ENCODE results near the gene ATP6AP1. TPM values are rescaled to one million over a fixed set of nuclear protein-coding genes. Genes with fewer than 3 reads are reported as not detected.

ATP6AP1 gene
- total and polyA plus RNA-seq, 9 of the 15 experiments (the other 6 are each of a cell fraction or from before 2014, with no cell fraction given) = 8.3 to 90.5 (median 52.9) TPM

DNA sequence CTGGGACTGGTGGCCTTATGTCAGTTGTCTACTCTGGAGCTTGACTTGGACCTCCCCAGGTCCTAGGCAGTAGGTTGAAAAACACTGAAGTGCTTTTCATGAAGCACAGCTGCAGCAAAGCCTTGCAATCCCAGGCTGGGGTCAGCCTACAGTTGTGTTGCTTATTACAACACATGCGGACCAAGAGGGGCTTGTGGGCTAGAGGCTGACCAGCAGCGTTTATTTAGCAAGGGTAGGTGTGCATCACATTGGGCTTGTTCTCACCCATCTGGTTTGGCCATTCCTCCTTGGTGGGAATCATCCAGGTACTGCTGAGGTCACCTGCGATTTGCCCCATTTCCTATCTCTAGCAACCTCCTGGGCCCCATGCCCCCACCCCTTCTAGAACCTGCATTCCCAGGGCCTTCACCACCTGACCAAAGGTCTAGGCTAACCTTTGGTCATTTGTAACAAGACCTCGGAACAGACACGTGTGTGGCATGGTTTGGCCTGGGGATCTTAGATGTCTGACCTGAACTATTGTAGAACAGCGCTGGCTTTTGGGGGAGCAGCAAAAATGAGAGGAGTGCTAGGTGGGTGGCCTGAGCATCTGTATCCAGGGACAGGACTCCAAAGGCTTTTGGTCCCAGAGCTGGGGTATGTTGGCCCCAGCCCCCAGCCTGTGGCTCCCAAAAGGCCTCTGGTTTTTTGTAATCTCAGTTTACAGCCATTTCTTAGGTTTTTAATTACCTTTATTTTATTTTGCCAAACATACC is 27.3 kb upstream of the ATP6AP1 start (continued):
- TF ChIP-seq, protein P1, sequence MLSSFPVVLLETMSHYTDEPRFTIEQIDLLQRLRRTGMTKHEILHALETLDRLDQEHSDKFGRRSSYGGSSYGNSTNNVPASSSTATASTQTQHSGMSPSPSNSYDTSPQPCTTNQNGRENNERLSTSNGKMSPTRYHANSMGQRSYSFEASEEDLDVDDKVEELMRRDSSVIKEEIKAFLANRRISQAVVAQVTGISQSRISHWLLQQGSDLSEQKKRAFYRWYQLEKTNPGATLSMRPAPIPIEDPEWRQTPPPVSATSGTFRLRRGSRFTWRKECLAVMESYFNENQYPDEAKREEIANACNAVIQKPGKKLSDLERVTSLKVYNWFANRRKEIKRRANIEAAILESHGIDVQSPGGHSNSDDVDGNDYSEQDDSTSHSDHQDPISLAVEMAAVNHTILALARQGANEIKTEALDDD (IDR thresholded peaks at IDR 0.05) = no peak
- TF ChIP-seq PRPF4 (IDR thresholded peaks at IDR 0.05; ENCODE audit: insufficient read depth, low read depth, low read length, poor library complexity, severe bottlenecking) = no peak
- no peak for TF ChIP-seq SRSF3 (IDR thresholded peaks at IDR 0.05; ENCODE audit: insufficient read depth, low read length)
- no peak for TF ChIP-seq FOXJ2 (tag; IDR thresholded peaks at IDR 0.05)
- TF ChIP-seq L3MBTL2 (IDR thresholded peaks at IDR 0.05) = no peak
- TF ChIP-seq JUNB (CRISPR knock-in tag; conservative IDR thresholded peaks at IDR 0.05) = no peak
- TF ChIP-seq SOX6 (IDR thresholded peaks at IDR 0.05) = no peak
- TF ChIP-seq LEF1 (IDR thresholded peaks at IDR 0.05) = no peak
- no peak for TF ChIP-seq ZNF184 (CRISPR knock-in tag; IDR thresholded peaks at IDR 0.05)
- TF ChIP-seq SRF (CRISPR knock-in tag; IDR thresholded peaks at IDR 0.05) = no peak
- no peak for TF ChIP-seq ZNF134 (CRISPR knock-in tag; conservative IDR thresholded peaks at IDR 0.05)
- TF ChIP-seq SMARCA4 (IDR thresholded peaks at IDR 0.05) = no peak
- TF ChIP-seq NFRKB (IDR thresholded peaks at IDR 0.05; ENCODE audit: low read depth) = no peak
- TF ChIP-seq, protein P2, sequence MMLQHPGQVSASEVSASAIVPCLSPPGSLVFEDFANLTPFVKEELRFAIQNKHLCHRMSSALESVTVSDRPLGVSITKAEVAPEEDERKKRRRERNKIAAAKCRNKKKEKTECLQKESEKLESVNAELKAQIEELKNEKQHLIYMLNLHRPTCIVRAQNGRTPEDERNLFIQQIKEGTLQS (IDR thresholded peaks at IDR 0.05) = no peak
- TF ChIP-seq, protein P2 (CRISPR knock-in tag; conservative IDR thresholded peaks at IDR 0.05) = peak; percentile 43; the same call in 1 of the 2 replicates
- TF ChIP-seq EHMT2 (IDR thresholded peaks at IDR 0.05) = no peak
- no peak for TF ChIP-seq ESRRA (IDR thresholded peaks at IDR 0.05; ENCODE audit: borderline replicate concordance, low read depth)
- TF ChIP-seq KDM5B (IDR thresholded peaks at IDR 0.05; ENCODE audit: insufficient replicate concordance, low read depth, low read length) = peak; percentile 94
- TF ChIP-seq, protein P3, sequence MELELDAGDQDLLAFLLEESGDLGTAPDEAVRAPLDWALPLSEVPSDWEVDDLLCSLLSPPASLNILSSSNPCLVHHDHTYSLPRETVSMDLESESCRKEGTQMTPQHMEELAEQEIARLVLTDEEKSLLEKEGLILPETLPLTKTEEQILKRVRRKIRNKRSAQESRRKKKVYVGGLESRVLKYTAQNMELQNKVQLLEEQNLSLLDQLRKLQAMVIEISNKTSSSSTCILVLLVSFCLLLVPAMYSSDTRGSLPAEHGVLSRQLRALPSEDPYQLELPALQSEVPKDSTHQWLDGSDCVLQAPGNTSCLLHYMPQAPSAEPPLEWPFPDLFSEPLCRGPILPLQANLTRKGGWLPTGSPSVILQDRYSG (tag; conservative IDR thresholded peaks at IDR 0.05; ENCODE audit: low read depth) = no peak
- no peak for TF ChIP-seq ZNF347 (CRISPR knock-in tag; IDR thresholded peaks at IDR 0.05; ENCODE audit: low read depth)
- no peak for TF ChIP-seq HNRNPLL (IDR thresholded peaks at IDR 0.05; ENCODE audit: low read depth, low read length, poor library complexity, severe bottlenecking)
- TF ChIP-seq, protein P4, sequence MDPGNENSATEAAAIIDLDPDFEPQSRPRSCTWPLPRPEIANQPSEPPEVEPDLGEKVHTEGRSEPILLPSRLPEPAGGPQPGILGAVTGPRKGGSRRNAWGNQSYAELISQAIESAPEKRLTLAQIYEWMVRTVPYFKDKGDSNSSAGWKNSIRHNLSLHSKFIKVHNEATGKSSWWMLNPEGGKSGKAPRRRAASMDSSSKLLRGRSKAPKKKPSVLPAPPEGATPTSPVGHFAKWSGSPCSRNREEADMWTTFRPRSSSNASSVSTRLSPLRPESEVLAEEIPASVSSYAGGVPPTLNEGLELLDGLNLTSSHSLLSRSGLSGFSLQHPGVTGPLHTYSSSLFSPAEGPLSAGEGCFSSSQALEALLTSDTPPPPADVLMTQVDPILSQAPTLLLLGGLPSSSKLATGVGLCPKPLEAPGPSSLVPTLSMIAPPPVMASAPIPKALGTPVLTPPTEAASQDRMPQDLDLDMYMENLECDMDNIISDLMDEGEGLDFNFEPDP (CRISPR knock-in tag; IDR thresholded peaks at IDR 0.05) = peak; percentile 88; the same call in 1 of the 2 replicates
- TF ChIP-seq ZNF444 (CRISPR knock-in tag; IDR thresholded peaks at IDR 0.05) = no peak
- TF ChIP-seq FOXA3 (CRISPR knock-in tag; conservative IDR thresholded peaks at IDR 0.05 in 1 of 2, IDR thresholded peaks at IDR 0.05 in 1 of 2) = no peak
- TF ChIP-seq ARID2 (IDR thresholded peaks at IDR 0.05) = no peak
- peak; percentile 87 for TF ChIP-seq PML (IDR thresholded peaks at IDR 0.05; ENCODE audit: low read length)
- no peak for TF ChIP-seq SMAD4 (CRISPR knock-in tag; conservative IDR thresholded peaks at IDR 0.05)

Measured in K562 (cell line).